Fibroblast of pulmonary artery (primary cell): Measurements from ENCODE around the gene SMC5.
A peak's percentile ranks its signal among the peaks of the same experiment; 100 is the strongest.

Source experiments
- DNase-seq: peaks from one replicate; pipeline ENCODE4 v3.0.0-alpha.2; 2010; ENCODE audit warnings: low read depth
- H3K4me3 ChIP-seq: replicated peaks from 2 replicates; pipeline ENCODE4 v1.5.1; 2011; ENCODE audit warnings: low read depth, mild to moderate bottlenecking, control low read depth, low read length, moderate library complexity
- CTCF ChIP-seq: IDR thresholded peaks from 2 replicates; pipeline ENCODE4 v1.5.1; 2011; ENCODE audit warnings: mild to moderate bottlenecking, control low read depth, low read length, inconsistent platforms; ENCODE audit errors: missing control alignments

The SMC5 gene

GRCh38 chr9:70257502-70257901, 1.3 kb upstream of the SMC5 start:
- TF ChIP-seq CTCF = no peak
- peak overlapping the region; percentile 86 for H3K4me3 ChIP-seq
- DNase-seq = no peak

- H3K4me3 ChIP-seq = peak overlapping the region; percentile 86
- DNase-seq = peak; percentile 48
These were observed 637 bp upstream of the SMC5 start for GRCh38 chr9:70257991-70258691.

GRCh38 chr9:70259512-70259802, 679 bp downstream of the SMC5 start:
- no peak for DNase-seq
- H3K4me3 ChIP-seq = peak overlapping the region; percentile 86
- no peak for TF ChIP-seq CTCF

More at GRCh38 chr9:70257991-70258691, 637 bp upstream of the SMC5 start:
- no peak for TF ChIP-seq CTCF

GRCh38 chr9:70260007-70260443, 1.2 kb downstream of the SMC5 start:
- no peak for TF ChIP-seq CTCF
- DNase-seq = no peak

GRCh38 chr9:70260606-70261005, 1.8 kb downstream of the SMC5 start:
- peak overlapping the region; percentile 86 for H3K4me3 ChIP-seq
- DNase-seq = no peak

More at GRCh38 chr9:70260007-70260443, 1.2 kb downstream of the SMC5 start:
- H3K4me3 ChIP-seq = peak overlapping the region; percentile 86

GRCh38 chr9:70261131-70261870, 2.5 kb downstream of the SMC5 start:
- DNase-seq = no peak
- no peak overlapping the region for H3K4me3 ChIP-seq
- TF ChIP-seq CTCF = no peak

More at GRCh38 chr9:70260606-70261005, 1.8 kb downstream of the SMC5 start:
- no peak for TF ChIP-seq CTCF

- H3K4me3 ChIP-seq = no peak overlapping the region
- DNase-seq = no peak
- no peak for TF ChIP-seq CTCF
These were observed 3.6 kb downstream of the SMC5 start for GRCh38 chr9:70262366-70262765.
